ENCODE results near the gene TRPV4. TPM values are rescaled to one million over a fixed set of nuclear protein-coding genes. Genes with fewer than 3 reads are reported as not detected.

Gene TRPV4
- not detected for total RNA-seq

DNA sequence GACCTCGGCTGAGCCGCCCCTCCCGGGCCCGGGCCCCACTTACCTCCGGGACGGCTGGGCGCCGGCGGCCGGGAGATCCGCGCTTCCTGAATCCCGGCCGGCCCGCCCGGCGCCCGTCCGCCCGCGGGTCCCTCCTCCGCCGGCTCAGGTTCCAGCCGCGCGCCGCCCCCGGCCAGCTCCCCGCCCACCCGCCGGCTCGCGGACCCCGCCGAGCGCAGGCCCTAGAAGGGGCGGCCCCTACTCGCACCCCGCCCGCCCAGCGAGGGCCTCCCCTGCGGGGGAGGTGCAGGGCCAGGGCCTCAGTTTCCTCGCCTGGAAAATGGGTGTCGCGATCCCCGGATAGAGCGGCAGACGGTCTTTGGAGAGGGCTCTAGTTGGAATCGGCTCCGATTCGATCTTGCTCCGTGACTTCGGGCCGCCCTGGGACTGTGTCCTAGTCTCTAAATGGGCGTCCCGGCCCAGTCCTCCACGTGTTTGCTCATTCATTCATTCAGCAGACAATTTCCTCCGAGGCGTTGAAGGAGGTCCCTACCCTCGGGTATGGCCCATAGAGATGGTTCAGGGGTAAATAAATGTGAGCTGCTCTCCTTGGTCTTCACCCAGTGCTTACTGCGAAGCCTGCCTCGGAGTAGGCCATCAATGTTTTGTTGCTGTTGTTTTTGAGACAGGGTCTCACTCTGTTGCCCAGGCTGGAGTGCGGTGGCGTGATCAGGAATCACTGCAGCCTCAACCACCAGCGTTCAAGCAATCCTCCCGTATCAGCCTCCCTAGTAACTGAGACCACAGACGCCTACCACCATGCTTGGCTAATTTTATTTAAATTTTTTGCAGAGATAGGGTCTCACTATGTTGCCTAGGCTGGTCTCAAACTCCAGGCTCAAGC lies at the start of gene TRPV4:
Gene TRPV4, minus strand, starts transcription at position 92 of the 883 bp plus-strand sequence. CDS start 18,602 bp downstream, outside the sequence.
- H3K4me1 ChIP-seq: no peaks in the 10 kb centered on the region
- no peaks in the 10 kb centered on the region for H3K36me3 ChIP-seq
- no peak within 1 kb of the TSS for H3K27ac ChIP-seq
- H3K27me3 ChIP-seq: peaks cover 17 to 28% (median 21%) of the 10 kb centered on the region in 3 donors
- no peak for DNase-seq
- H3K9me3 ChIP-seq: no peaks in the 10 kb centered on the region
- in situ Hi-C loops (cut with MboI; ENCODE audit: low sequenced_read_pairs in 4 of 4) (no loop called here), intact Hi-C loops (cut with DNase I; ENCODE audit: low total_unique reads) (no loop called here)
- peak within 1 kb of the TSS; percentile 13 to 41 (median 32) for H3K4me3 ChIP-seq
- ATAC-seq: no peak
- TF ChIP-seq POLR2A (IDR thresholded peaks at IDR 0.05): no peak
- TF ChIP-seq, protein P1, sequence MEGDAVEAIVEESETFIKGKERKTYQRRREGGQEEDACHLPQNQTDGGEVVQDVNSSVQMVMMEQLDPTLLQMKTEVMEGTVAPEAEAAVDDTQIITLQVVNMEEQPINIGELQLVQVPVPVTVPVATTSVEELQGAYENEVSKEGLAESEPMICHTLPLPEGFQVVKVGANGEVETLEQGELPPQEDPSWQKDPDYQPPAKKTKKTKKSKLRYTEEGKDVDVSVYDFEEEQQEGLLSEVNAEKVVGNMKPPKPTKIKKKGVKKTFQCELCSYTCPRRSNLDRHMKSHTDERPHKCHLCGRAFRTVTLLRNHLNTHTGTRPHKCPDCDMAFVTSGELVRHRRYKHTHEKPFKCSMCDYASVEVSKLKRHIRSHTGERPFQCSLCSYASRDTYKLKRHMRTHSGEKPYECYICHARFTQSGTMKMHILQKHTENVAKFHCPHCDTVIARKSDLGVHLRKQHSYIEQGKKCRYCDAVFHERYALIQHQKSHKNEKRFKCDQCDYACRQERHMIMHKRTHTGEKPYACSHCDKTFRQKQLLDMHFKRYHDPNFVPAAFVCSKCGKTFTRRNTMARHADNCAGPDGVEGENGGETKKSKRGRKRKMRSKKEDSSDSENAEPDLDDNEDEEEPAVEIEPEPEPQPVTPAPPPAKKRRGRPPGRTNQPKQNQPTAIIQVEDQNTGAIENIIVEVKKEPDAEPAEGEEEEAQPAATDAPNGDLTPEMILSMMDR (IDR thresholded peaks at IDR 0.05 in 4 of 5, conservative IDR thresholded peaks at IDR 0.05 in 1 of 5): no peak

- Histone ChIP-seq H3K9me3 (no peaks in the 10 kb centered on the region), H3K4me1 (peaks cover 17 to 20% of the 10 kb centered on the region in 2 donors), H3K36me3 (no peaks in the 10 kb centered on the region), H3K27ac (no peak overlapping the region), H3K4me3 (no peak overlapping the region), H3K27me3 (no peaks in the 10 kb centered on the region)
- intact Hi-C loops (cut with DNase I; ENCODE audit: low total_unique reads) (loop anchor here (2.0 to 10.0 kb wide), 3 partner anchors 34 to 363 kb away; partner anchors contain the start of gene FAM222A), in situ Hi-C loops (cut with MboI; ENCODE audit: low sequenced_read_pairs in 4 of 4) (no loop called here)
- no peak for DNase-seq
- TF ChIP-seq, protein P1 (IDR thresholded peaks at IDR 0.05 in 4 of 5, conservative IDR thresholded peaks at IDR 0.05 in 1 of 5): no peak
- TF ChIP-seq POLR2A (IDR thresholded peaks at IDR 0.05): no peak
- no peak for ATAC-seq
Observed at GRCh38 chr12:109881752-109882151, 48.6 kb upstream of the TRPV4 start.

- no peak for TF ChIP-seq POLR2A (IDR thresholded peaks at IDR 0.05)
- TF ChIP-seq, protein P1 (IDR thresholded peaks at IDR 0.05 in 4 of 5, conservative IDR thresholded peaks at IDR 0.05 in 1 of 5): no peak
- Histone ChIP-seq H3K9me3 (no peaks in the 10 kb centered on the region), H3K36me3 (no peaks in the 10 kb centered on the region), H3K4me3 (peak overlapping the region; percentile 63 to 94 (median 75)), H3K27me3 (no peaks in the 10 kb centered on the region), H3K27ac (peak overlapping the region; percentile 43 to 81 (median 78)), H3K4me1 (peaks cover 17 to 20% of the 10 kb centered on the region in 2 donors)
- peak; percentile 7 to 29 for ATAC-seq
- intact Hi-C loops (cut with DNase I; ENCODE audit: low total_unique reads) (loop anchor here (1.0 to 10.0 kb wide), 3 partner anchors 34 to 166 kb away; partner anchors contain the start of gene FAM222A), in situ Hi-C loops (cut with MboI; ENCODE audit: low sequenced_read_pairs in 4 of 4) (no loop called here)
- DNase-seq: no peak
Observed at GRCh38 chr12:109880938-109881337, 47.7 kb upstream of the TRPV4 start.

GRCh38 chr12:109880043-109880931 lies 47.1 kb upstream of the TRPV4 start, which contains the start of gene GLTP:
GLTP (minus strand) TSS chr12:109880541; CDS start chr12:109880374, 167 bp downstream.
- TF ChIP-seq, protein P1 (IDR thresholded peaks at IDR 0.05 in 4 of 5, conservative IDR thresholded peaks at IDR 0.05 in 1 of 5): peak in 4 of 5 experiments; percentile 85 to 98 (median 88)
- peak; percentile 63 to 67 for TF ChIP-seq POLR2A (IDR thresholded peaks at IDR 0.05)
- in situ Hi-C loops (cut with MboI; ENCODE audit: low sequenced_read_pairs in 4 of 4) (no loop called here), intact Hi-C loops (cut with DNase I; ENCODE audit: low total_unique reads) (loop anchor here (1.0 to 10.0 kb wide), 3 partner anchors 33 to 165 kb away; partner anchors contain the start of gene FAM222A)
- Histone ChIP-seq H3K27ac (peak within 1 kb of the TSS; percentile 60 to 81 (median 78)), H3K9me3 (no peaks in the 10 kb centered on the region), H3K36me3 (no peaks in the 10 kb centered on the region), H3K27me3 (no peaks in the 10 kb centered on the region), H3K4me1 (peaks cover 17 to 20% of the 10 kb centered on the region in 2 donors), H3K4me3 (peak within 1 kb of the TSS; percentile 66 to 94 (median 83))
- peak; percentile 91 to 96 for ATAC-seq
- DNase-seq: peak; percentile 61 to 76
